Spinal cord (tissue), 10 donors: Measurements from ENCODE around the gene REL. TPM values are rescaled to one million over a fixed set of nuclear protein-coding genes. Genes with fewer than 3 reads are reported as not detected.
"Not testable (repeated sequence)": the region's sequence is repeated elsewhere in the genome, so short reads cannot be mapped to it uniquely, and the experiment has no call there.

ENCODE experiments used
- DNase-seq, 6 donors: peaks; one replicate each; pipeline versions ENCODE4 v3.0.0 to v3.0.0-alpha.2; 2013 to 2015; ENCODE audit warnings: low spot score in 6 of 6, low read depth in 4 of 6
- H3K27ac ChIP-seq: one replicate; pipeline ENCODE4 v1.5.1; 2013; ENCODE audit warnings: low read depth, low read length, control low read depth
- H3K27me3 ChIP-seq: one replicate; pipeline ENCODE4 v1.6.1; 2013; ENCODE audit warnings: low read length; ENCODE audit not compliant: control insufficient read depth, insufficient read depth
- H3K36me3 ChIP-seq: one replicate; pipeline ENCODE4 v1.6.1; 2013; ENCODE audit warnings: low read length; ENCODE audit not compliant: control insufficient read depth, insufficient read depth
- H3K4me1 ChIP-seq: one replicate; pipeline ENCODE4 v1.6.1; 2013; ENCODE audit warnings: low read length; ENCODE audit not compliant: control insufficient read depth, insufficient read depth
- H3K4me3 ChIP-seq: one replicate; pipeline ENCODE4 v1.5.1; 2013; ENCODE audit warnings: low read depth, low read length, control low read depth
- H3K9me3 ChIP-seq: one replicate; pipeline ENCODE4 v1.6.1; 2013; ENCODE audit warnings: low read length; ENCODE audit not compliant: control insufficient read depth, insufficient read depth
- WGBS: methylation state at CpG from one replicate; pipeline ENCODE4 v1.1.5; 2013; ENCODE audit warnings: missing lambda C conversion rate; ENCODE audit not compliant: insufficient coverage; 5-methylcytosine and 5-hydroxymethylcytosine counted together
- polyA plus RNA-seq, 2 donors: library from polyadenylated mRNA; unstranded; fragments of 120-200 nt; gene quantifications; one replicate each; pipeline ENCODE4 v1.2.1, GENCODE V29; 2013; ENCODE audit not compliant: insufficient read length in 2 of 2
- total RNA-seq, 2 donors: library from RNA; depleted of rRNA in 1 of 2; stranded (reverse); fragments of 120-200 nt in 1 of 2; fragments of >200 nt in 1 of 2; gene quantifications; one replicate each; pipeline versions ENCODE4 v1.2.3 to v1.2.4, GENCODE V29; 2013 to 2014
- donor health status: healthy.

REL gene
- total and polyA plus RNA-seq, 4 donors = 2.8 to 10.8 (median 5.9) TPM

DNA sequence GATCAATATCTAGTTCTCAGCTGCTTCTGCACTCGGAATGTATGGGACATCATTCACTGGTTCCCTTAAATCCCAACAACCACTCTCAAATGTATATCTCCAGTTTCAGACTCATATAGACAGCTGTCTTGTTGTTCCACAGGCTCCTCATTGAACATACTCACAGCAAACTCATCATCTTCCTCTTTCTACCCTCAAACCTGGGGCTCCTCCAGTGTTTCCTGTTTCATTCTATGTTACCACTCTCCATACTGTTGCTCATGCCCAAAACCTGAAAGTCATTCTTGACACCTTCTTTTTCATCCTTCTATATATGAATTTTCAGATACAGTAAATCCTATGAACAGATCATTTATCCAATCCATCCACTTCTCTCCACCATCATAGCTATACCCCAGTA, 18.7 kb upstream of the REL start:
- Histone ChIP-seq H3K27ac (no peak overlapping the region), H3K27me3 (no peaks in the 10 kb centered on the region), H3K4me1 (no peaks in the 10 kb centered on the region), H3K4me3 (no peak overlapping the region), H3K9me3 (no peaks in the 10 kb centered on the region), H3K36me3 (no peaks in the 10 kb centered on the region)
- no peak for DNase-seq
- 100% methylated on average over 1 of the region's 1 CpG for WGBS

- H3K4me3 ChIP-seq, DNase-seq, H3K36me3 ChIP-seq, H3K27ac ChIP-seq, H3K9me3 ChIP-seq, H3K4me1 ChIP-seq, H3K27me3 ChIP-seq: not testable (repeated sequence)
- no CpG with 5 or more reads among the region's 3 CpGs for WGBS
These were observed 16.0 kb upstream of the REL start for GRCh38 chr2:60865361-60865760.

DNA sequence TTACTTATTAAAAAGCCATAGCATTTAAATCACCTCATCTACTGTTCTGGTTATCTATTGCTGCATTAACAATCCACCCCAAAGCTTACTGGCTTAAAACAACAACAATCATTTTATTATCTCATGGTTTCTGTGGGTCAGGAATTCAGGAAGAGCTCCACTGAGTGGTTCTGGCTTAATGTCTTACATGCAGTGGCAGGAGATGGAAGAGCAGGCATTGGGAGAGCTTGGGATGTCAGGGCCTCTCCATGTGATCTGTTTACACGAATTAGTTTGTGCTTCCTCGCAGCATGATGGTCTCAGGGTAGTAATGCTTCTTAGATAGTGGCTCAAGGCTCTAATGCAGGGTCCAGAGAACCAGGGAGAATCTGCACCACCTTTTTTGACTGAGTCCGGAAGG, 14.4 kb upstream of the REL start:
- Histone ChIP-seq H3K36me3 (no peaks in the 10 kb centered on the region), H3K4me3 (no peak overlapping the region), H3K27ac (no peak overlapping the region), H3K9me3 (no peaks in the 10 kb centered on the region), H3K4me1 (no peaks in the 10 kb centered on the region), H3K27me3 (no peaks in the 10 kb centered on the region)
- WGBS = 62% methylated on average over 3 of the region's 3 CpGs
- DNase-seq = peak in 1 of 6 donors; percentile 11

DNA sequence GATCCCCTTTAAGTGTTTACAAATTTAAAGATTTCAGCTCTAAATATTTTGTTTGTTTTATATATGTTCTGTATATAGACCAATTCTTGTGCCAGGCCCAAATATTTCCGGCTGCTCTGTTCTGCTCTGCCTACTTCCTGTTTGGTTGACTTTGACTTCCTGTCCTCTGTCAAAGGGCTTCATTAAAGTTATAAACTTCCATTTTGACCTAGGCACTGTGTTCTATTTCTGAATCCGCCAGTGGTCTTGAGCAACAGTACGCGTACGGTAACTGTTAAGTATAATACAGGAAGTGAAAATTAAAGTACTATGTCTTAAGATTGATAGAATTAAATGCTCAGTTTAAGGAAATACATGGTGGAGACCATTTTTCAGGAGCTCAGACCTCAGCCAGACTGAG, 13.5 kb upstream of the REL start:
- Histone ChIP-seq H3K4me1 (no peaks in the 10 kb centered on the region), H3K4me3 (no peak overlapping the region), H3K36me3 (no peaks in the 10 kb centered on the region), H3K27ac (no peak overlapping the region), H3K27me3 (no peaks in the 10 kb centered on the region), H3K9me3 (no peaks in the 10 kb centered on the region)
- 95% methylated on average over 5 of the region's 5 CpGs for WGBS
- DNase-seq = no peak

DNA sequence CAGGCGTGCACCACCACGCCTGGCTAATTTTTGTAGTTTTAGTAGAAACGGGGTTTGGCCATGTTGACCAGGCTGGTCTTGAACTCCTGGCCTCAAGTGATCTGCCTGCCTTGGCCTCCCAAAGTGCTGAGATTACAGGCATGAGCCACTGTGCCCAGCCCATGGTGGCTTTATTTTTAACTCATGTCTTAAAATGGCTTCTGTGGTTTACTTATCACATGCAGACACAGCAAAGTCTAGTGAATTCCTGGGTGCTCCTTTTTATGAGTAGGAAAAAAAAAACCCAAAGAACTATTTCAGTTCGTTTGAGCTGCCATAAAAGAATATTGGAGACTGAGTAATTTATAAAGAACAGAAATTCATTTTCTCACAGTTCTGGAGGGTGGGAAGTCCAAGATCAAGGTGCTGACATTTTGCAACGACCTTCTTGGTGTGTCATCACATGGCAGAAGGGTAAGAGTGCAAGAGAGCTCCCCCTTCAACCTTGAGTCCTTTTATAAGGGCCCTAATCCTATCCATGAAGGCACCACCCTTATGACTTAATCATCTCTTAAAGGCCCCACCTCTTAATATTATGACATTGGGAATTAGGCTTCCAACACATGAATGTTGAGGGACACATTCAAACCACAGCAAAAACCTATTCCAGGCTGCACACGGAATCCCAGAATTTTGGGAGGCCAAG, 12.6 kb upstream of the REL start:
- H3K27me3 ChIP-seq = no peaks in the 10 kb centered on the region
- 97% methylated on average over 3 of the region's 6 CpGs for WGBS

DNA sequence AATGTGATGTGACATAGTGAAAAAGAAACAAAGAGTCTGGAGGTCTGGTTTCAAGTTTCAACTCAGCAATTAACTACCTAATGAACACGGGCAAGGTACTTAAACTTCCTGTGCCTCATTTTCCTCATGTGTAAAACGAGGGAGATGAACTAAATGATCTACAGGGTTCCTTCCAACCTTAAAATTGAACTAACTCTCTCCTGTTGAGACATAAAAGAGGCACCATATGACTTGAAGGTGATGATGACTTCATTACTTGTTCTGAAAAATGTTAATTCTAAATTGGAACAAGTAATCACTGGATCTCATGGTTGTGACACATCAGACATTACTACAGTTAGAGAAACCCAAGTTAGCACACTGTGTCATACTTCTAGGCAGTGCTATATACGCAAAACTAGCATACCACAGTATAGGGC, 8.9 kb upstream of the REL start:
- Histone ChIP-seq H3K27ac (no peak overlapping the region), H3K9me3 (no peaks in the 10 kb centered on the region), H3K4me1 (no peaks in the 10 kb centered on the region), H3K27me3 (no peaks in the 10 kb centered on the region), H3K4me3 (no peak overlapping the region), H3K36me3 (no peaks in the 10 kb centered on the region)
- no peak for DNase-seq
- no CpG with 5 or more reads among the region's 3 CpGs for WGBS

More for the DNA sequence above, 12.6 kb upstream of the REL start:
- H3K9me3 ChIP-seq = no peaks in the 10 kb centered on the region
- H3K36me3 ChIP-seq = no peaks in the 10 kb centered on the region
- H3K4me3 ChIP-seq = no peak overlapping the region
- DNase-seq = no peak
- H3K27ac ChIP-seq = no peak overlapping the region
- no peaks in the 10 kb centered on the region for H3K4me1 ChIP-seq

DNA sequence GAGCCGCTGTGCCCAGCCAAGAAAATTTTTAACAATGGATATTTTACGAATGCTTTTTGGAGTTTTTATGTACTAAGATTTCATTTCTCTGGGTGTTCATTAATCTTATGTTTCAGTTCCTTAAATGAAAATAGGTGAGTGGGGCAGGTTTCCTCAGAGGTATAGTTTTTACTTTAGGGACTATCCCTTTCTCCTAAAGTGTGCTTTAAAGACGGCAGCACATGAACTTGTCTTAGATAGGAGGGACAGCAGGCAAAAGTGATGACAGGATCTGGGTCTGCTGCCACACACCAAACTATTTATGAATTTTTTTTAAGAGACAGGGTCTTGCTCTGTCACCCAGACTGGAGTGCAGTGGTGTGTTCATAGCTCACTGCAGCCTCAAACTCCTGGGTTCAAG, 8.0 kb upstream of the REL start:
- no peaks in the 10 kb centered on the region for H3K36me3 ChIP-seq
- H3K4me3 ChIP-seq = no peak overlapping the region
- H3K27ac ChIP-seq = no peak overlapping the region
- no peaks in the 10 kb centered on the region for H3K27me3 ChIP-seq
- no peaks in the 10 kb centered on the region for H3K4me1 ChIP-seq
- 100% methylated on average over 1 of the region's 3 CpGs for WGBS
- H3K9me3 ChIP-seq = no peaks in the 10 kb centered on the region
- DNase-seq = no peak

- Histone ChIP-seq H3K4me1 (no peaks in the 10 kb centered on the region), H3K4me3 (no peak overlapping the region), H3K27ac (no peak overlapping the region), H3K27me3 (no peaks in the 10 kb centered on the region), H3K9me3 (no peaks in the 10 kb centered on the region), H3K36me3 (no peaks in the 10 kb centered on the region)
- DNase-seq = no peak
These were observed 5.9 kb upstream of the REL start for GRCh38 chr2:60875520-60875919.

- whole genome bisulfite sequencing = 1% methylated on average over 8 of the region's 18 CpGs
- DNase-seq = peak in 1 of 6 donors; percentile 26
- peak overlapping the region; percentile 87 for H3K4me3 ChIP-seq
These were observed 729 bp upstream of the REL start for GRCh38 chr2:60880643-60881046.

DNA sequence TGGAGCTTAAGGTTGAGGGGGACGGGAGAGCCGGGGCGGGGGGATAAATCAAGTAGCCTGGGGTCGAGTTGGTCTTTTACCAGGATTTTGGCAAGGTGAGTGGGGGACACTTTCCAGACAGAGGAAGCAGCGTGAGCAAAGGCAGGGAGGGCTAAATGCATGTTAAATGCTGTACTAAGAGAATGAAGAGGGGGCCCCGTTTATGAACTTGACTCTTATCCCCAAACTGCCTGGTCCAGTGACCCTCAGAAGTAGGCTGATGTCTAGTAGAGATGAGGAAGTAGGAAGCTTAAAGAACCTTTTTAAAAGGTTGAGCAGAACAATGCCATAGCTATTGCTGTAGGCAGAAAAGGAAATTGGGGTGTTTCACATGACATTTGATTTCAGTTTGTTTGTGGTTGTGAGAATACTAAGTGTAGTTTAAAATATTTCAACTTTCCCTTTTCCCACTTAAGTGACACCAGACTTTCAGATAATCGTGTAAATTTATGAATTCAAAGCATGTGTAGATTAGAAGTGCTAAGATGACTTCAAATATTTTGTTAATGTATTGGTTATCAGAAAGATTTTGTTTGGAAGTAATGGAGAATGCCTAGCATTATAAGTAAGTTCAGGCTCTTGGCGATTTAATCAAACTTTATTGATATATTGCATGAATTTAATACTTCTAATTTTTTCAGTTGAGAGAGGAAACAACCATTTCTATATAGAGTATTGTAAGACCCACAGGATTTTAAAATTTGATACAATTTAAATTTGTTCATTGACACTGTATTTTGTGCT, 1.8 kb downstream of the REL start:
- peak in 1 of 6 donors; percentile 11 for DNase-seq

More at GRCh38 chr2:60880643-60881046, 729 bp upstream of the REL start:
- Histone ChIP-seq H3K27ac (peak overlapping the region; percentile 93), H3K36me3 (no peaks in the 10 kb centered on the region), H3K4me1 (peaks cover 5% of the 10 kb centered on the region), H3K27me3 (no peaks in the 10 kb centered on the region), H3K9me3 (no peaks in the 10 kb centered on the region)

More for the DNA sequence above, 1.8 kb downstream of the REL start:
- 5% methylated on average over 4 of the region's 8 CpGs for WGBS
- H3K4me1 ChIP-seq = peaks cover 5% of the 10 kb centered on the region
- H3K27me3 ChIP-seq = no peaks in the 10 kb centered on the region
- peak overlapping the region; percentile 87 for H3K4me3 ChIP-seq
- peak overlapping the region; percentile 43 for H3K27ac ChIP-seq
- no peaks in the 10 kb centered on the region for H3K9me3 ChIP-seq
- no peaks in the 10 kb centered on the region for H3K36me3 ChIP-seq
